HG03565 (cell line): ENCODE measurements around the gene GALNT14.
"Not testable (repeated sequence)": the region's sequence is repeated elsewhere in the genome, so short reads cannot be mapped to it uniquely, and the experiment has no call there.

ENCODE experiments used
- ATAC-seq: cut with Tn5 transposase; IDR thresholded peaks from one replicate; pipeline ENCODE4 v1.9.1; 2021; ENCODE audit warnings: mild to moderate bottlenecking, moderate library complexity; ENCODE audit not compliant: unreplicated experiment

Gene GALNT14

DNA sequence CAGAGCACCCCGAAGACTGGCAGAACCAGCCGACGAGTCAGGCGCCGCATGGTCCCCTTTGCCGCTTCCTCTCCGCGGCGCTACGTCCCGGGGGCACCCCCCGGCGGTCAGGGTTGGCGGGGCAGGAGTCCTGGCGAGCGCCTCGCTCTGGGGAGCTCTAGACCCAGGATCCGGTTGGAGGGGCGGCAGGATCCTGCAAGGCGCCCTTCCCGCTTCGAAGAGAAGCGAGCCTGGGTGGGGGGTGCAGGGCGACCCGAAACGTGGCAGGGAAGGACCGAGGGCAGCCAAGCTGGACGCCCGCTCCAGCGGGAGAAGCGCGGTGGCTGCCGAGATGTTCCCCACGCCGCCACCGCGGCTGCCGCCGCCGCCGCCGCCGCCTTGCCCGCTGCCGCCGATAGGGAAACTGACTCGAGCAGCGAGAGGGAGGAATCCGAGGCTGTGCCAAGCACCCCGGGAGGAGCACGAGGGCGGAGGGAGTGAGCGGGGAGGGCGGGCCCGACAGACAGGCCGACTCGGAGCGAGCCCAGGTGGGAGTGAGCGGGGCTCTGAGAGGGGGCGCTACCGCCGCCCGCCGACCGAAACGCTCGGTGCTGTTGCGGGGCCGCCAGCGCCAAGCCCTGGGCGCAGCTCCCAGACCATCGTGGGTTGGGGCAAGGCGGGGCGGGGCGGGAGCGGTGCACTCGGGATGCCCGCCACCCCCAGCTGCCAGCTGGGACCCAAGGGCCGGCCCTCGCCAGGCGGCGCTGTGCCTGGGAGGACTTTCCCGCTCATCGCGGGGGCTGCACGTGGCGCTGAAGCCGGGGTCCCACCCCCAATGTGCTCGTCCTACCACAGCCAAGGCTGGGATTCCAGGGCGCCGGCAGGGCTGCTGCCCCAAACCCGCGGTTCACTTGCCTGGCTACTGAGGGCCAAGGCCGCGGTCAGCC is at the start of gene GALNT14:
GALNT14 (minus strand) TSS at position 404 of the 926 bp plus-strand sequence; CDS start at position 50, 354 bp downstream.
- no peak for ATAC-seq

DNA sequence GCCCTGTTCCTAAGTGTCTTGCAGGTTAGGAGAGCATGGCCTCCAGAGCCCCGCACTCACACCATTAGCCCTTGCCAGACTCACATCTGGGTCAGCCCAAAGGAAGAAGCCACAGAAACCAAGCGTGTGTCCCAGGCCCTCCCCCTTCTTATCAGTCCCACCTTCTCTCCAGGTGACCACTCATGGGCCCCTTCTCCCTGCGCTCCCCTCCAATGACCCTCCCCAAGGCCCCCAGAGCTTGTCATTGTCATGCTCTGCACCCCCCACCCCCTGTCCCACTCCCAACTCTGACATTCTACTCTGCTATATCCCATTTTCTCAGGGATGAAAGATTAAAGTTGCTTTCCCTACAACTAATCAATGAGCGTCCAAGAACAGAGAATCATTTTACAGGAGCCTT is 48.9 kb upstream of the GALNT14 start:
- ATAC-seq: no peak

GRCh38 chr2:31183973-31184372 is 45.7 kb upstream of the GALNT14 start:
- not testable (repeated sequence) for ATAC-seq

GRCh38 chr2:31176742-31177141 is 38.5 kb upstream of the GALNT14 start:
- ATAC-seq: no peak

DNA sequence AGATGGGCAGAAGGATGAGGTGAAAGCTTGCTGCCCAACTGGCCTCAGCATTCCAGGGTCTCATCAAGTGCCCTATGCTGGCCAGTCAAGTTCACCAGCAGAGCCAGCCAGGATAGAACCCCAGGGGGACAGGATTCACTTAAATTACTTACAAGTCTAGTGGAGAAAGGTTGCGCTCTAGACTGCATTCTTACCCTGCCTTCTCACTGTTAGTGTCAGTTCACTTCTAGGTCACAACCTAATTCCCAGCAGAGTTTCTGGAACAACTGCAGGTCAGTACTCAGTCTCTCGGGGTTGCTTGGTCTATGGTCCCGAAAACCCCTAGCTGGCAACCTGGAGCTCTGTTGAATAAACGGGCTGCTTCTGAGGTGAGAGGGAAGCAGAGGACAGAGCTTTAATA is 32.9 kb upstream of the GALNT14 start:
- ATAC-seq: no peak

DNA sequence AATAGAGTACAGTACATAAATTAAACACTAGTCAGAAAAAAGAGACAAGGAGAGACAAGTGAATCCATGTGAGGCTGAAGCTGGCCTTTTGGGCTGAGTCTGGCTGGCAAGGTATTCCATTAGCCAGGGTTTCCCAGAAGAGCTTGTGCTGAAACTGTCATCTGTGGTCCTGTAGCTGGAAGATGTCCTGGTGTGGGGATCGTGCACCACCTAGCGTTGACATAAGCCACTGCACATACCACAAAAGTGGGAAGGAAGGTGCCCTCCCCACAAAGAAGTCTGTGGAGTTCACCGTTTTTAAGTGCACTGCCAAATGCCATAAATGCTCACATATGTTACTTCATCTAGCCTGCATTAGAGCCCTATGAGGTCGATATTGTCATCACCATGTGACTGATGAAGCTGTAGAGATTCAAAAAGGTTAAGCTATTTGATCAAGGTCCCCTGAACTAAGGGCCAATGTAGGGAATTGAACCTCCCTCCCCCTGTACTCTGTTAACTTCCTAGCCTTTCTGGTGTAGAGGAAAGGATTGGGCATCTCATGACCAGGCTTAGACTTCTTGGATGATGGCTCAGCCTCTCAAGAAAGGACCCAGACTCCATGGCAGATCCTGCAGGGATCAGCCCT is 31.9 kb upstream of the GALNT14 start:
- peak; percentile 73 for ATAC-seq

GRCh38 chr2:31168291-31168690 is 30.1 kb upstream of the GALNT14 start:
- ATAC-seq: no peak

DNA sequence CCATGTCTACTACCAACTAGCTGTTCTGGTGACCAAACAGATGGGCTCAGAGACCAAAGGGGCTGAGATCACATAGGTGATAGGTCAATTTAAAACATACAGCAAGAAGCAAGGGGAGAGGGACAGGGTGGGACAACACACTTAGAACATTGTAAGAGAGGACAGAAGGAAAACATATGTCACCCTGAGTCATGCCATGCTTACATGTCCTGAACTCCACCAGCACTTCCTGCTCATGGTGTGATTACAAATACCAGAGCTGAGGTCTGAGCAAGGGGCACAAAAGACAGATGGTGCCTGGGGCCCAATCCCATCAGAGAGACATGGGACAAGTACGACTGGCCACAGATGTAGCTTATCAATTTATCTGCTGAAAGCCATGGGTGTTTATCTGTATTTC is 28.7 kb upstream of the GALNT14 start:
- no peak for ATAC-seq

DNA sequence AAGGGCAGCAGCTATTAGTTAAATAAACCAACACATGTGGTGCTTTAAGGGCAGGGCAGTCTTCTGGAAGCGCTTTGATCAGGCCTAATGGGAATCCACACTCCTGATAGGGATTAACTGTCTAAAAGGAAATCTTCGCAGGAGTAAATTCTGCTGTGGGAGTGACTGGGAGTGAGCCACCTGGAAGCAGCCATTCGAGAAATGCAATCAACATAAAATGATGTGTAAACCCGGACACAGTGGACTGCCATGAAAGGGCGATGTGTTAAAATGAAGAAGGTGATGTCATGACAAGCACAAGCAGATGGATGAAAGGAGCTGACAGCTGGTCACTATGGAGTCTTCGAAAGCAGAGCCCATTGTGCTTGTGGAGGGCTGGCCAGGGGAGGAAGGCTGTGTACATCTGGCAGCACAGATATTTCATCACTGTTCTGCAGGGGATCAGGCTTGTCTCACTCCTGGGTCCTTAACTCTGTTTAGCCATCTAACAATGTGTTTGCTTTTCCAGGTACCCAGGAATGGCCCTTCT is 24.8 kb upstream of the GALNT14 start:
- ATAC-seq: no peak

DNA sequence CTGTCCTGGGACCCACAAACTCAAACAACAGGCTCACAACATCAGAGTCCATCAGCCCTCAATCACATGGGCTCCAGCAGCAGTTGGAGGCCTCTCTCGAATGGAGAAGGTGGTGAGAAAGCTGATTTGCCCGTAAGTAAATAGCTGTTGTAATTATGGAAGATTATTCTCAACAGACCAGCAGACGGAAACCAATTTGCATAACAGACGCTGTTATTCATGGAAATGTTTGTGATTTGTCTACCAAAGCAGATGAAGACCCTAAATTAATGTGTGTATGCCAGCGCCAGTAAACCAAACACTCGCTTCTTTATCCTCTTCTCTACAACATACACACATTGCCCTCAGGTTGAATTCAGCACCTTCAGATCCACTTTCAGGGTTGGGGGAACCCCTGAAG is 23.4 kb upstream of the GALNT14 start:
- ATAC-seq: no peak

DNA sequence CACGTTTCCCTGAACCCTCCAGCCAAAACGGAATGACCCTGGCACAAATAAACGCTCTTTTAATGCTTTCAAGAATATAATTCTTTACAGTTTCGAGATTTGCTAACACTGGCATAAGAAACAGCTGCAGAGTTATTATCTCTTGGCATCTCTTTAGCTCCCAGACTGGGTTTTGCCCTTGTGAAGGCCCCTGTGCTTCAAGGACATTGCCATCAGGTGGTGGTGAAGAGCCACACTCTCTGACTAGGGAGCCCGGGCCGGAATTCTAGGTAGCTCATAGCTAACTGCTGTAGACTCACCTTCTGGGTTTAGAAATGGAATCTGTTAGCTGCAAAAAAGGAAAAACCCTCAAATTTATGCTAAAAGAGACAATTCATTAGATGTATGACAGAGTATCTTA is 13.3 kb upstream of the GALNT14 start:
- no peak for ATAC-seq

DNA sequence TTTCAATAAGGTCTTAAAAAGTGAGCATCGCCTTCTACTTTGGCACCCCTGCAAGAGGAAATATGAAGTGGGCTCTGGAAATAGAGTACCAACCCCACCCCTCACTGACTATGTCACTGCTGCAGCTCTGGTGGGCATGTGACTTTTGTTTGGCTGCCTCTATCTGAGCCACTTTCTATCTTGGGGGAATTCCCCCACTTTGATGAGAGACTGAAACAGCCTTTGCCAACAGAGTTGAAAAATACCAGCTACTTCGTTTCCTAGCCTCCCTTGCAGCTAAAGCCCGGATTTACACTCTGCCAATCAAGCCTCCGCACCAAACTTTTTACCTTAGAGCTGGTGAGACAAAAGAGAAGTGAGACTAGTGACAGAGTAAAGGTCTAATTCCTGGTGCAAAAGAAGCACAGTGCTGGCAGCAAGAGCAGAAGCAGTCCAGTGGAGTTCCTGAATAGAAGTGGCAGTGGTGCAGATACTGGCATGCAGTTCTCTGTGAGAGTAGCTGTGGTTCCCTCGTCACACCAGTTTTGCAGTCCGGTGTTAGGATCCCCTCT is 12.0 kb upstream of the GALNT14 start:
- no peak for ATAC-seq

DNA sequence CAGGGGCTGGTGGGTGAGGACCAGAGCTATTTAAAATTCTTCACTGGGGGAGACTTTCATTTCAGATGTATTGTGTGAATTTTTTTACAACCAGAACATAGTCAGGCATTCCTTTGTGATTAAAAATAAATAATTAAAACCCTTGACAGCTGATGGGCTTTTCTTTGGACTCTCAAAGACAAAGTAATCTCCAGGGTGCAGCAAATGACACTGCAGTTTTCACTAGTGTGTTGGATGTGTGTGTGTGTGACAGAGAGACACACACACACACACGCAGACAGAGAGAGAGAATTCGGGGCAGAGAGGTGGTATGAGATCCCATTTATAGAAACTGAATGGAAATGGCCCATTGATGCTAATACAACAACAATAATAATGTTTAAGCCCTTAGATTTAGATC is 10.3 kb upstream of the GALNT14 start:
- ATAC-seq: no peak

DNA sequence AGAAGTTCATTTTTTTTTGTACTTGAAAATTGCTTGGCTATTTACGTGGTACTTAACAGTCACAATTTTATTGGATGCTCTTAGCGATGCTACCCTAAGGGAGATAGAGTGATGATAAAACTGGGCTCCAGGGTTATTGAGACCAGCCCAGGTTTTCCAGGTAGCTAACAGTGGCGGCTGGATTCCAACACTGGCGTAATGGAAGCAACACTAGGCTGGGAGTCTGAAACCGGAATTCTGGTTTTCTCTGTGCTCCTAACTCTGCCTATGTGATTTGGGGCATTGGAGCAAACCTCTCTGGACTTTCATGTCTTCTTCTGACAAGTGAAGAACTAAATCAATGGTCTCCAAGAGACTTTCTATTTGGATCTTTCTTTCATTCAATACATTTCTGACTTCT is 9.4 kb upstream of the GALNT14 start:
- ATAC-seq: no peak

GRCh38 chr2:31142110-31142509 is 3.9 kb upstream of the GALNT14 start:
- no peak for ATAC-seq

GRCh38 chr2:31141443-31142085 is 3.3 kb upstream of the GALNT14 start:
- ATAC-seq: no peak

DNA sequence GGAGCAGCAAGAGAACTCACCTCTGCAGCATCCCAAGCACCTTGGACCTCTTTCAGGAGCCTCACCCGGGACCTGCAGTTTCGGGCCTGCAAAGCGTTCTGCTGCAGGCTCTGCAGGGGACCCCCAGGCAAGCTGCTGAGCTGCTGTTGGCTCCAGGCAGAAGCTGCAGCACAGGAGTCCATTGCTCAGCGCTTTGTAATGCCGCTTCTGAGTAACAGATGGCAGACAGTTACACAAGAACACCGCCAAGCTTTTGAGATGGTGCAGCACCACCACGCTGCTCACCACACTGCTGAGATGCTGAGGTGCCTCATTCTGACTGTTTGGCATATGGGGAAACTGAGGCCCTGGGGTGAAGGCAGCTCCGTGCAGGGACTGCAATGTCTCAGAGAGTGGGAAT is 1.9 kb upstream of the GALNT14 start:
- no peak for ATAC-seq

DNA sequence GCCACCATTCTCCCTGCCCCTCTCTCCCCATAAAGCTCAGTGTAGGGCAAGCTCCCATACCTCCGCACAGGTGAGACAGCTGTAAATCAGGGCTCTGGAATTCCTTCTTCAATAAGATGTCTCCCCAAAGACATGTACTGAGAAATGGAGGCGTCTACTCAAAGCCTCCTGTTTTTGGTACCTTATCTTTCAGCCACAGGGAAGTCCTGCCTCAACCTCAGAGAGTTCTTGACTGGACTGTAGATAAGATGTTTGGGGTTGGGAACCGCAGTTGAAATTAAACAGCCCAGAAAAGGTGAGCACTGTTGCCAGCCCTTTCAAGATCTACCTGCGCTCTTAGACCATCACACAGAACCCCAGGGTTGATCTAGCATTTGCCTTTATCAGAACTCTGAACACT is 1.4 kb upstream of the GALNT14 start:
- no peak for ATAC-seq

DNA sequence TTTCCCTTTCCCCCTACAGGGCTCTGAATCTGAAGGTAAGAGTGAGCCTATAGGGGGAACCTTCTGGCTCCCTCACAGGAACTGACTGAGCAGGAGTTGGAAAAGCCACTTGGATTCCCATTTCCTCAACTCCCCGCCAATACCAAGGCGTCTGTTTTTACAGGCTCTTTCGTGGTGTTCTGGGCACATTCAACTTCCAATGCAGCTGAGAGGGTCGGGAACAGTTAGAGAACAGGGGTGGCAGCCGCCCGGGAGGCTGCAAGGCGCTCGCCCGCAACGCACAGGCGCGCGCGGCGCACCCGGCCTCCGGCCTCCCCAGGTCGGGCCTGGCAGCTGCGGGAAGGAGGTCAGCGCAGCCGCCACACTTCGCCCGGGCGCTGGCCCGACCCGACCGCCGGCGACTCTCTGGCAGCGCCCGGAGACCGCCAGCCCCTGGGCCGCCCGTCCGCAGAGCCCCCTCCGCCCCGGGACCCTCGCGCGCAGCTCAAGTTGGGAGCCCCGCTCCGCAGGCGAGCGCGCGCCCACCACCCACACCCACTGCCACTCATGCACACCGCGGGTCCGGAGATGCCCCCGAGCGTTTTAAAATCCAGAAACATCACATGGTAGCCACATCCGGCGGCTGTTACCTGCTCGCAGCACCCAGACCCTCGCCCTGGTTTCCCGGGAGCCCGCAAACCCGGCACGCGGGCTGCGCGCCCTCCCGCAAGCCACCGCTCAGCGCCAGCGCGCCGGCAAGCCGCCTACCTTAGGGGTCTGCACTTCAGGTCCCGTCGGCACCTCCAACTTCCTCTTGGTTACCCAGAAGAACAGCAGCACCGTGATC is 816 bp downstream of the GALNT14 start:
- ATAC-seq: no peak

- ATAC-seq: no peak
Observed at GRCh38 chr2:31136732-31137131, 1.5 kb downstream of the GALNT14 start.
